ENCODE results near the gene ALG14. TPM values are rescaled to one million over a fixed set of nuclear protein-coding genes. Genes with fewer than 3 reads are reported as not detected.

Gene ALG14
- total RNA-seq, 2 donors from 2014 or later: 1.6 TPM

DNA sequence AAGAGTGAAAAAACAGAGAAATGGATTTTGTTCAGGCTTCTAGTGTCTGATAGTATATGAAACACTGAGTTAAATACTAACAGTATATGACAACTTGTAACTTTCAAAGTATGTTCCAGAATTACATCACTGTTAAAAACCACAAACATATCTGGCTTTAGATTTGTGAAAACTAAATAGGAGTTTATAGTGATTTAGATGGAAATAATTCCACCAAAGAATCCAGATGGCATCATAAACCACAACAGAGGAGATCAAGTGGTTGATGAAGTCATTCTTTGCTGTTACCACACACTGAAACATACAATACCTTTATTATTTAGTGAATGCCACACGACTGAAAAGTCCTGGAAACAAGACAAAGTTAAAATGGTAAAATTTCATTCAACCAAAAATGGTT lies 37.2 kb downstream of the ALG14 start:
- Histone ChIP-seq H3K36me3 (no peaks in the 10 kb centered on the region), H3K9me3 (no peaks in the 10 kb centered on the region), H3K27me3 (replicated peaks; ENCODE audit: insufficient read depth) (no peaks in the 10 kb centered on the region), H3K4me3 (no peak overlapping the region), H3K27ac (no peak overlapping the region), H3K4me1 (ENCODE audit: control insufficient read depth in 1 of 2, low read depth in 2 of 2) (peaks cover 0 to 2% of the 10 kb centered on the region in 2 donors)
- ATAC-seq (ENCODE audit: insufficient number of reproducible peaks, low FRiP score, low read depth) (no peak), DNase-seq (ENCODE audit: low spot score) (no peak)
- TF ChIP-seq, protein P1, sequence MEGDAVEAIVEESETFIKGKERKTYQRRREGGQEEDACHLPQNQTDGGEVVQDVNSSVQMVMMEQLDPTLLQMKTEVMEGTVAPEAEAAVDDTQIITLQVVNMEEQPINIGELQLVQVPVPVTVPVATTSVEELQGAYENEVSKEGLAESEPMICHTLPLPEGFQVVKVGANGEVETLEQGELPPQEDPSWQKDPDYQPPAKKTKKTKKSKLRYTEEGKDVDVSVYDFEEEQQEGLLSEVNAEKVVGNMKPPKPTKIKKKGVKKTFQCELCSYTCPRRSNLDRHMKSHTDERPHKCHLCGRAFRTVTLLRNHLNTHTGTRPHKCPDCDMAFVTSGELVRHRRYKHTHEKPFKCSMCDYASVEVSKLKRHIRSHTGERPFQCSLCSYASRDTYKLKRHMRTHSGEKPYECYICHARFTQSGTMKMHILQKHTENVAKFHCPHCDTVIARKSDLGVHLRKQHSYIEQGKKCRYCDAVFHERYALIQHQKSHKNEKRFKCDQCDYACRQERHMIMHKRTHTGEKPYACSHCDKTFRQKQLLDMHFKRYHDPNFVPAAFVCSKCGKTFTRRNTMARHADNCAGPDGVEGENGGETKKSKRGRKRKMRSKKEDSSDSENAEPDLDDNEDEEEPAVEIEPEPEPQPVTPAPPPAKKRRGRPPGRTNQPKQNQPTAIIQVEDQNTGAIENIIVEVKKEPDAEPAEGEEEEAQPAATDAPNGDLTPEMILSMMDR (IDR thresholded peaks at IDR 0.05): no peak

GRCh38 chr1:95034506-95034905 lies 38.2 kb downstream of the ALG14 start:
- no peak for DNase-seq (ENCODE audit: low spot score)
- ATAC-seq (ENCODE audit: insufficient number of reproducible peaks, low FRiP score, low read depth): no peak
- TF ChIP-seq, protein P1 (IDR thresholded peaks at IDR 0.05): no peak
- Histone ChIP-seq H3K27ac (no peak overlapping the region), H3K36me3 (no peaks in the 10 kb centered on the region), H3K27me3 (replicated peaks; ENCODE audit: insufficient read depth) (no peaks in the 10 kb centered on the region), H3K9me3 (no peaks in the 10 kb centered on the region), H3K4me3 (no peak overlapping the region), H3K4me1 (ENCODE audit: control insufficient read depth in 1 of 2, low read depth in 2 of 2) (peaks cover 0 to 6% of the 10 kb centered on the region in 2 donors)

- Histone ChIP-seq H3K4me1 (ENCODE audit: control insufficient read depth in 1 of 2, low read depth in 2 of 2) (peaks cover 0 to 6% of the 10 kb centered on the region in 2 donors), H3K27me3 (replicated peaks; ENCODE audit: insufficient read depth) (no peaks in the 10 kb centered on the region), H3K9me3 (peaks cover 5% of the 10 kb centered on the region), H3K36me3 (no peaks in the 10 kb centered on the region), H3K4me3 (no peak overlapping the region), H3K27ac (no peak overlapping the region)
- DNase-seq (ENCODE audit: low spot score): no peak
- no peak for ATAC-seq (ENCODE audit: insufficient number of reproducible peaks, low FRiP score, low read depth)
- TF ChIP-seq, protein P1 (IDR thresholded peaks at IDR 0.05): no peak
Observed at GRCh38 chr1:95033843-95034242, 38.9 kb downstream of the ALG14 start.

- ATAC-seq (ENCODE audit: insufficient number of reproducible peaks, low FRiP score, low read depth) (no peak), DNase-seq (ENCODE audit: low spot score) (no peak)
- Histone ChIP-seq H3K36me3 (no peaks in the 10 kb centered on the region), H3K27ac (no peak overlapping the region), H3K9me3 (peaks cover 5% of the 10 kb centered on the region), H3K4me3 (no peak overlapping the region), H3K27me3 (replicated peaks; ENCODE audit: insufficient read depth) (no peaks in the 10 kb centered on the region), H3K4me1 (ENCODE audit: control insufficient read depth in 1 of 2, low read depth in 2 of 2) (peaks cover 2 to 11% of the 10 kb centered on the region in 2 donors)
- TF ChIP-seq, protein P1 (IDR thresholded peaks at IDR 0.05): no peak
Observed at GRCh38 chr1:95029532-95029931, 43.2 kb downstream of the ALG14 start.

DNA sequence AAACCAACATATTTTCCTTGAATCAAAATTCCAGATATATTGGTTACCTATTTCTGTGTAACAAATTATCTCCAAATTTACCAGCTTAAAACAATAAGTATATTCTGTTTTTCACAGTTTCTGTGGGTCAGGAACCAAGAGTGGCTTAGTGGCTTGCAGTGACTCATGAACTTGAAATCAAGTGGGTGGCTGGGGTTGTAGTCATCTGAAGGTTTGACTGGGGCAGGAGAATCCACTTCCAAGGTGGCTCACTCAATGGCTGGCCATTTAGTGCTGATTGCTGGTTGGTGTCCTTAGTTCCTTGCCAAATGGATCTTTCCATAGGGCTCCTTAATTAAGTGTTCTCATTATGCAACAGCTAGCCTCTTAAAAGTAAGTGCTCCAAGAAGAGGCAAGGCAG lies 43.8 kb downstream of the ALG14 start:
- Histone ChIP-seq H3K27ac (no peak overlapping the region), H3K27me3 (replicated peaks; ENCODE audit: insufficient read depth) (no peaks in the 10 kb centered on the region), H3K4me1 (ENCODE audit: control insufficient read depth in 1 of 2, low read depth in 2 of 2) (peaks cover 2 to 15% of the 10 kb centered on the region in 2 donors), H3K9me3 (peaks cover 5% of the 10 kb centered on the region), H3K4me3 (no peak overlapping the region), H3K36me3 (no peaks in the 10 kb centered on the region)
- TF ChIP-seq, protein P1 (IDR thresholded peaks at IDR 0.05): no peak
- no peak for ATAC-seq (ENCODE audit: insufficient number of reproducible peaks, low FRiP score, low read depth)
- no peak for DNase-seq (ENCODE audit: low spot score)

All from thoracic aorta (tissue), 2 donors.